GM18870 (cell line): ENCODE results near the gene ST6GALNAC3.
"Not testable (repeated sequence)": the region's sequence is repeated elsewhere in the genome, so short reads cannot be mapped to it uniquely, and the experiment has no call there.

Experiments
- ATAC-seq: cut with Tn5 transposase; IDR thresholded peaks from one replicate; pipeline ENCODE4 v1.9.1; 2021; ENCODE audit warnings: moderate library complexity; ENCODE audit not compliant: unreplicated experiment

Gene ST6GALNAC3

DNA sequence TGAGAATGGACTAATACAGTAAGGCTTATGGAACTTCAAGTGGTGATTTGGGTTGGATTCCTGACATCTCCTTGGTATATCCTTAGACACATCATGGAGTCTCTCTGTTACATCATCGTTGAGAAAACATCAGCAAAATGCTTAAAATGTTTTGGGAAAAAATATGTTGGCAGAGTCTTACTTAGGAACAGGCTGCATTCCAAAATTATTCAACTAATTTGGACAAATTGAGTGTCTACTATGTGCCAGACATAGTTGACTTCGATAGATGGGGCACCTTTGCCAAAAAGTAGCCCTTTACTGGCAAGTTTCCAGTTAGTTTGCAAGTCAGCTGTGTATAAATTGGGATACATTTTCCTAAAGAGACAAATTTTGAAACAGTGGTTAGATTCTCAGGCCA, 539.3 kb downstream of the ST6GALNAC3 start:
- ATAC-seq: no peak

DNA sequence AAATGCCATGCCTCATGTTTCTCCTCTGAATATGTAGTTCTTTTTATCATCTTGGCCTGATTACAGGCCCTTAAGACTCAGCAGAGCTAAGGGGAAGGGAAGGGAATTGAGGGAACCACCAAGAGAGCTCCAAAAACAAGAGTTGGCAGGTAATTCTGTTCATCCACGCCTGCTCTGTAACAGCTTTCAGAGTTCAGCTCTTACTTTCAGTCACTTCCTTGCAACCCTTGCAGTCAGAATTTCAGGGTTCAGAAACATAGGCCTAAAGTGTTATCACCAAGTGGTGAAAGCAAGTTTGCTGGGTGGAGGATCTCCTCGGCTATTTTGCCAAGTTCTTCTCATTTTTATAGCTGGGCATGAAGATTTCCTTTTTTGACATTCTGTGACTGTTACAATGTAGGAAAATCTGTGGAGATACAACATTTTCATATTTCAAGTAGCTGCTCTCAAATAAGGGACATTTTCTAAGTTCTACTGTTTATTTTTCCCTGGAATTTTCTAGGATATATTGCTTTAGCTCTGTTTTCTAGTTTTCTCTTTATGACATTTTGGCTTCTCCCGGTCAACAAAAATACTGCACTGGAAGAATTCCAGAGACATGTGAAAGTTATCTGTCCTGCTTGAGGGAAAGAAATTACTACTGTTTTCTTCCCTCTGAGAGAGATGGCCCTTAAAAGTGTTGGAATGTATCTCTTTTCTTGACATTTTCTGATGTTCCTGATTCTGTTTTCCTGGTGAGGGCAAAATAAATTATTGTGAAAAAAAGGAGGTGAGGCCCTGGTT, 540.9 kb downstream of the ST6GALNAC3 start:
- no peak for ATAC-seq

- no peak for ATAC-seq
Observed at GRCh38 chr1:76620371-76620770, 545.8 kb downstream of the ST6GALNAC3 start.

- no peak for ATAC-seq
Observed at GRCh38 chr1:76622774-76623528, 548.4 kb downstream of the ST6GALNAC3 start.

- ATAC-seq: no peak
Observed at GRCh38 chr1:76625886-76626678, 551.5 kb downstream of the ST6GALNAC3 start.

GRCh38 chr1:76627498-76627897, 553.0 kb downstream of the ST6GALNAC3 start:
- ATAC-seq: no peak

GRCh38 chr1:76627901-76628300, 553.4 kb downstream of the ST6GALNAC3 start:
- no peak for ATAC-seq

- no peak for ATAC-seq
Observed at GRCh38 chr1:76632136-76632535, 557.6 kb downstream of the ST6GALNAC3 start.

- no peak for ATAC-seq
Observed at GRCh38 chr1:76635784-76636183, 561.2 kb downstream of the ST6GALNAC3 start.

DNA sequence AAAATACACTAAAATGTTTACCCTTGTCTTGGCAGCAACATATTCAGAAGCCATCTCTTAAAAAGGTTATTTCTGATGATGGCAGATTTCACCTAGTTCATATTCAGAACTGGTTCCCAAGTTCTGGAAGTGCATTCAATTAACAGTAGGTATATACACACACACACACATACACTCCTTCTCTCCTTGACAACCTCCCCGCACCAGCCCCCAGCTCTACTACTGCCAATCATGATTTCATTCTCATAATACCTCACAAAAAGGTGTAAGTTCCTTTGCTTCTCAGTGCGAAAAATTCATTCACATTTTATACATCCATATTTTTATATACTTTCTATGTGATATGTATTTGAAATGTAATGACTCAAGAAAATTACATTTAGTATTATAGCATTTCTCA, 564.6 kb downstream of the ST6GALNAC3 start:
- no peak for ATAC-seq

DNA sequence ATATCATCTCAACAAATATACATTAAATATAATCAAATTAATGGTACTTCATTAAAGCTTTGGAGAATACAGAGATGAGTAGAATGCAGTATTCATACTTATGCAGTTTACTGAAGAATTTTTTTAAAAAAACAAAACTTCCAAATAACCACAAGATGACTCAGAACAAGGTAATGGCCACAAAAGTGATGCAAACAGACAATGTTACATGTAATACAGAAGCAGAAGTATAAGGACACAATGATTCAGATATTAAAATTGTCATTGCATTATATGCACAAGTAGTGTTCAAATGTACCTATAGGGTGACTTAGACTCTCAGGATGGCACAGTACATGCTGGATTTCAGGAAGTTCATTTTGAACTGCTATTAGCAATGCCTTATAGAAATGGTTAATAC, 565.5 kb downstream of the ST6GALNAC3 start:
- ATAC-seq: no peak

- ATAC-seq: no peak
Observed at GRCh38 chr1:76640723-76641122, 566.2 kb downstream of the ST6GALNAC3 start.

DNA sequence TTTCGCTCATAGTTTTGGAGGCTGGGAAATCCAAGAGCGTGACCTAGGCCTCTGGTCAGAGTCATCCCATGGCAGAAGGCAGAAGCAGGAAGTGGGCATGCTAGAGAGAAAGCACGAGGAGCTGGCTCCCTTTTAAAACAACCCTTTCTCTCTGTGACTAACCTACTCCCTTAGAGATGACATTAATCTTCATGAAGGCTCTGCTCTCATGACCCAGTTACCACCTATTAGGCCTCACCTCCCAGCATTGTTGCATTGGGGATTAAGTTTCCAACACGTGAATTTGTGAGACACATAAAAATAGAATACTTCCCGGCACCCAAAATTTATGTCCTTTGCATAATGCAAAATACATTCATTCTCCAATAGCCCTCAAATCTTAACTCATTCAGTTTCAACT, 569.6 kb downstream of the ST6GALNAC3 start:
- ATAC-seq: no peak

DNA sequence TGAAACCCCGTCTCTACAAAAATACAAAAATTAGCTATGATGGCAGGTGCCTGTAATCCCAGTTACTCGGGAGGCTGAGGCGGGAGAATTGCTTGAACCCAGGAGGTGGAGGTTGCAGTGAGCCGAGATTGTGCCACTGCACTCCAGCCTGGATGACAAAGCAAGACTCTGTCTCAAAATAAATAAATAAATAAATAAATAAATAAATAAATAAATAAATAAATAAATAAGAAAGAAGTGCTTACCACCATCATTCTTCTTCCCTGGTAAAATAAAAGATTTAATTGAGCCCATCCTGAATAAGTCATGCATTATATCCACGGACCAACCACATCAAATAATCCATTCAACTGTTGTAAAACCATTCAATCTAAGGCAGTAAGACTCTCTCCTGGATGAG, 578.3 kb downstream of the ST6GALNAC3 start:
- ATAC-seq: not testable (repeated sequence)

- no peak for ATAC-seq
Observed at GRCh38 chr1:76657623-76658022, 583.1 kb downstream of the ST6GALNAC3 start.

- ATAC-seq: no peak
Observed at GRCh38 chr1:76659171-76659940, 584.8 kb downstream of the ST6GALNAC3 start.

DNA sequence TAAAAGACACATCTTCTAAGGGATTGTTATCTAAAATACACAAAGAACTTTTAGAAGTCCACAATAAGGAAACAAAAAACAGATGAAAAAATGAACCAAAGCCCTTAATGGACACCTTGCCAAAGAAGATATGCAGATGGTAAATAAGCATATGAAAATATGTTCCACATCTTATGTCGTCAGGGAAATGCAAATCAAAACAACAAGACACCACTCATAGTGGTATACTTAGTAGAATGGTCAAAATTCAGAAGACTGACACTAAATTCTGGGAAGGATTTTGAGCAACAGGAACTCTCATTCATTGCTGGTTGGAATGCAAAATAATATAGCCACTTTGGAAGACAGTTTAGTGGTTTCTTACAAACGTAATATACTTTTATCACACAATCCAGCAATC, 587.0 kb downstream of the ST6GALNAC3 start:
- no peak for ATAC-seq

DNA sequence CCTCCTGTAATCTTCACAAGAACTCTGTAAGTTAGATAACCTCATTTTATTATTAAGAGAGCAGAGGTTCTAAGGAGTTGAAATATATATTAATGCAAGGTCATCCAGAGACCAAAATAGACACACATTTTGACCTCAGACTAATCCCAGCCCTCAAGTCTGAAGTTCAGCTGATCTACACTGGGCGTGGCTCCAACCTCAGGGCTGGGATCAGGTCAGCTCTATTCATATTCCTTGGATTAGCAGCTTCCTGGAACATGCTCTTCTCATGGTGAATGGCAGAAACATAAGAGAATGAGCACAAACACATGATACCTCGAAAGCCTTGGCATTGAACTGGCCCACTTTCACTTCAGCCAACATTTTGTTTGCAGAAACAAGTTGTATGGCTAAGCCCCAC, 592.0 kb downstream of the ST6GALNAC3 start:
- no peak for ATAC-seq

GRCh38 chr1:76668046-76668445, 593.5 kb downstream of the ST6GALNAC3 start:
- peak; percentile 98 for ATAC-seq

- no peak for ATAC-seq
Observed at GRCh38 chr1:76669131-76669530, 594.6 kb downstream of the ST6GALNAC3 start.
